Activated CD4-positive, alpha-beta T cell treated with anti-CD3 and anti-CD28 coated beads, Interleukin-2, amount 10 ng/mL, durations not matched to agents 7 days and 5 days (primary cell): ENCODE results near the gene DOK4. TPM values are rescaled to one million over a fixed set of nuclear protein-coding genes. Genes with fewer than 3 reads are reported as not detected.
A peak's percentile ranks its signal among the peaks of the same experiment; 100 is the strongest.

Experiments
- CTCF ChIA-PET: fragments of 350-600 bp; sonication (Branson Sonifier 250); formaldehyde crosslinking; loops from one replicate; lab custom pipeline; 2021; ENCODE audit warnings: antibody characterized with exemption; lab: Charles Lee
- POLR2A ChIA-PET: fragments of 350-600 bp; sonication (Branson Sonifier 250); formaldehyde crosslinking; loops from one replicate; lab custom pipeline; 2021; ENCODE audit warnings: antibody characterized with exemption; lab: Charles Lee
- DNase-seq: peaks from one replicate; pipeline ENCODE4 v3.0.0-alpha.2; 2020
- H3K27ac Mint-ChIP-seq: one replicate; pipeline ENCODE4 v1.8.0; 2021; ENCODE audit warnings: mild to moderate bottlenecking, moderate library complexity, mixed read lengths
- H3K27me3 Mint-ChIP-seq: one replicate; pipeline ENCODE4 v1.8.0; 2021; ENCODE audit warnings: mixed read lengths
- H3K36me3 Mint-ChIP-seq: one replicate; pipeline ENCODE4 v1.8.0; 2021; ENCODE audit warnings: low read depth, mixed read lengths
- H3K4me1 Mint-ChIP-seq: one replicate; pipeline ENCODE4 v1.8.0; 2021; ENCODE audit warnings: mixed read lengths
- H3K4me3 Mint-ChIP-seq: one replicate; pipeline ENCODE4 v1.8.0; 2021; ENCODE audit warnings: mild to moderate bottlenecking, moderate library complexity, mixed read lengths
- H3K9me3 Mint-ChIP-seq: one replicate; pipeline ENCODE4 v1.8.0; 2021; ENCODE audit warnings: mixed read lengths
- total RNA-seq, 2 experiments: library from RNA; stranded (reverse); gene quantifications; one replicate each; pipeline ENCODE4 v1.2.3, GENCODE V29; 2021

DOK4 gene
- 1 to 10 TPM; 2.3 to 2.7 TPM for total RNA-seq

DNA sequence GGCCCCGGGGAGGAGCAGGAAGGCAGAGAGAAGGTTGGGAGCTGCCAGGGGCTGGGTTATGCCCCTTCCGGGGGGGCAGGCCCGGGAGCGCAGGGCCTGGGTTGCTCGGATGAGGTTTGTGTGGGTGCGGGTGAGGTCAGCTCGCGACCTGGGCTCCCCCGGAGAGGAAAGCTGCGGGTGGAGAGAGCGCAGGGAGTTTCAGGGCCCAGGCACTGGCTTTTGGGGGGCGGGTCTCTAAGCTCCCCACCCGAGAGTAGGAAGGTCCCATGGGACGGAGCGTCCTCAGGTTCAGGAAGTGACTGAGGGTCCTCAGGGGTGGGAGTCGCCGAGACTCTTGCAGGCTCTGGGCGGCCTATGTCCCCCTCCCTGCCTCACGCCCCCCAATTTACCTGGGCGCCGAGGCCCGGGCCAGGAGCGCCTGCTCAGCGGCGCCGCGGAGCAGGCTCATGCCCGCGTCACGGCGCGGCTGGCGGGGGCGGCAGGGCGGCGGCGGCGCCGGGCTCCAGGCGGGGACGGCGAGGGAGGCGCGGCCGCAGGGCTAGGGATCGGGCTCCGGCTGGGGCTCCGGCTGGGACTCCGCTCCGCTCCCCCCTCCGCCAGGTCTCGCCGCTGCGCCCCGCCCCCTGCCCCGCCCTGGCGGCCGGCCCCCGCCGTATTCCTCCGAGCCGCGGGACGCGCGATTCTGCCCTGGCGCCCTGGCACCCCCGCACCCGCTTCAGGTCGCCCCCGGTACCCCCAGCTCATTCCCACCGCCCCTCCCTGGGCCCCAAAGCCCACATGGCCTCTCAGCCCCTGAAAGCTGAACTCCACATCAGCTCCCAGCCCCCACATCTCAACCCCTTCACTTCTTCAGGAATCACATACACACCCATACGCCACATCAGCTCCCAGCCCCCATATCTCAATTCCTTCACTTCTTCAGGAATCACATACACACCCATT is at the start of gene DOK4:
DOK4 (minus strand) TSS at position 578 of the 942 bp plus-strand sequence. CDS start 6,986 bp downstream, outside the sequence.
- peak within 1 kb of the TSS; percentile 76 for H3K4me3 Mint-ChIP-seq
- H3K27me3 Mint-ChIP-seq: no peaks in the 10 kb centered on the region
- POLR2A ChIA-PET: no interaction called here

DNA sequence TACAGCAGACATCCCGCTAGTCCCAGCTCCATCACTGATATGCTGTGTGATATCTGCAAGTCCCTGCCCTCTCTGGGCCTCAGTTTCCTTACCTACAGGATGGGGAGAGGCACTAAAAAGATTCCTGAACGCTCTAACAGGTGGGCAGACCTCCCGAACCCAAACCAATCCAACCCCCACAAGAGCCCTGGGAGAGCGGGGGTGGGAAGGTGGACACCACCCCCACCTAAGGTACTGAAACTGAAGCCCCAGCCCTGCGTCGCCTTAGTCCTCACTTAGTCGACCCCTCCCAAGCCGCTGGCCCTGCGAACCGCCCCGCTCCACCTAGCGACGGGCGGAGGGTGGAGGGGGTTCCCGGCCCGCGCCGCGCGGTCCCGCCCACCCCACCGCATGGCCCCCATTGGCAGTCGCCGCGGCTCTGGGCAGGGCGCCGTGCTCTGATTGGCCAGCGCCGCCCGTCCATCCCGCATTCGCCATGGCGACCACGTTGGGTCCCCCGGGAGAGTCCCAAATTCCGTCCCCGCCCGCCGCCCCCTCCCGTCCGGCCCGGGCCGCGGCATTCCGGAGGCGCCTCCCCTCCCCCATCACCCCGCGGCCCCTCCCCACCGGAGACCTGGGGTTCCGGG is 49.5 kb upstream of the DOK4 start:
- H3K4me1 Mint-ChIP-seq: peaks cover 80% of the 10 kb centered on the region
- H3K27me3 Mint-ChIP-seq: no peaks in the 10 kb centered on the region
- CTCF ChIA-PET: interaction anchor here (0.5 to 1.8 kb wide), 5 partner anchors 10 to 162 kb away, joined by 3 to 8 read pairs (median 4); partner anchors contain the start of gene POLR2C
- peak; percentile 94 for DNase-seq
- H3K4me3 Mint-ChIP-seq: peak overlapping the region; percentile 77
- H3K36me3 Mint-ChIP-seq: no peaks in the 10 kb centered on the region
- peak overlapping the region; percentile 84 for H3K27ac Mint-ChIP-seq
- POLR2A ChIA-PET: interaction anchor here (0.9 kb wide), 1 partner anchor 9 kb away, joined by 3 read pairs; no protein-coding TSS in a partner anchor
- no peaks in the 10 kb centered on the region for H3K9me3 Mint-ChIP-seq

More for the DNA sequence above, at the start of gene DOK4:
- no peaks in the 10 kb centered on the region for H3K9me3 Mint-ChIP-seq
- H3K4me1 Mint-ChIP-seq: peaks cover 17% of the 10 kb centered on the region
- H3K36me3 Mint-ChIP-seq: no peaks in the 10 kb centered on the region
- H3K27ac Mint-ChIP-seq: peak within 1 kb of the TSS; percentile 72
- peak; percentile 75 for DNase-seq
- CTCF ChIA-PET: interaction anchor here (0.7 to 2.5 kb wide), 10 partner anchors 8 to 163 kb away, joined by 3 to 14 read pairs (median 4); partner anchors contain the start of gene POLR2C

DNA sequence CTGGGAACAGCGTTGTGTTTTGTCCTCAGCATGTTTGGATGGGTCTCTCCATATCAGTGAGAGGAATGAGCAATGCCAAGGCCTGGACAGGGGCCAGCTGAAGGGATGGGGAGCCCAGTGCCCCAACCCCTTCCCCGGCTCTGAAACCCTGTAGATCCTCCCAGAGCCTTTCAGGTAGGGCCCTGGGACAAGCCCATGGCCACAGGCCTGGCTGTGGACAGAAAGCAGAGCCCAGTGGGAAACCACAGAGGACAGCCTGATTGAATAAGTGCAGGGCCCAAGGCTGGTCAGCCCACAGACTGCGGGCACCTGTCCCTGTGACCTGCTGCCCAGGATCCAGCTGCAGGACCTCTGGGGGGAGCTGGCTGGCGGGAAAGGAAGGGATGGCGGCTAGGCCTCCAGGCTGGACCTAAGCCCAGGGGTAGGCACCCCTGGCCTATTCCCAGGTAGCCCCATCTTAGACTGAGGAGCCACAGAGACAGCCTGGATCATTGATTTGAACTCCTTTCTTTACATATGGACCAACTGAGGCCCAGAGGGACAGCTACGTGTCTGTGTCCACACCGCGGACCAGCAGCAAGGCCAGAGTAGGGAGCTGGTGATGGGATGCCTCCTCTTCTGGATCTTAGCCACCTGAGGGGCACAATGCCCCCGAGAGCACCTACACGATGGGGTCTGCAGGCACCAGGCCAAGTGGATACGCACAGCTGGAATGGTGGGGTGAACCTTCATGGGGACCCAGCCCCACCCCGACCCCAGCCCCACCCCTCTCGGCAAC is 48.8 kb upstream of the DOK4 start:
- no peak for DNase-seq
- ChIA-PET POLR2A (interaction anchor here (0.9 kb wide), 1 partner anchor 8 kb away, joined by 3 read pairs; no protein-coding TSS in a partner anchor), CTCF (interaction anchor here (0.8 to 1.0 kb wide), 3 partner anchors 9 to 74 kb away, joined by 3 to 5 read pairs (median 4); no protein-coding TSS in a partner anchor)
- Mint-ChIP-seq H3K27me3 (no peaks in the 10 kb centered on the region), H3K27ac (peak overlapping the region; percentile 84), H3K36me3 (peaks cover under 1% of the 10 kb centered on the region), H3K4me3 (peak overlapping the region; percentile 77), H3K9me3 (no peaks in the 10 kb centered on the region), H3K4me1 (peaks cover 82% of the 10 kb centered on the region)

DNA sequence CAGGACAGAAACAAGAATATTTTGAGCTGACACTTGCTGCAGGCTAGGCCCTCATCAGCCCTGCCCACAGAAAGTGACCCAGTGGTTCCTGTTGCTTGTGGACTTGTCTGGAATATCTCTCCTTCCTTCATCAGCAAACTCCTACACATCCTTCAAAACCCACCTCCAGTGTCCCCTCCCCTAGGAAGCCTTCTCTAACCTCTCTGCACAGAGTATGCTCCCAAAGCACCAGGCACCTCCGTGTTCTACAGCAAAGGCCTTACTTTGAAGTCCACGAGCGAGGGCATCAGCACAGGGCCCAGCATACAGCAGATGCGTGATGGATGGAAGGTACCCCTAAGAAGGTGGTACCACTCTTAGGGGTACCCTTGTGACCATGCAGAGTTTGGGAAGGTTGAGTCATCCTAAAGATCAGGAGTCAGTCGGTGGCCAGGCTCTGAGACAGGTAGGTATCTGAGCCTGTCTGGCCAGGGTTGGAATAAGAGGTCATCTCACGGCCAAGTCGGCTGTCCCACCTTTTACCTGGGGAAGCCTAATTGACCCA is 48.1 kb upstream of the DOK4 start:
- ChIA-PET POLR2A (no interaction called here), CTCF (interaction anchor here (0.8 to 1.0 kb wide), 2 partner anchors 16 to 18 kb away, joined by 3 read pairs; no protein-coding TSS in a partner anchor)
- Mint-ChIP-seq H3K9me3 (no peaks in the 10 kb centered on the region), H3K36me3 (peaks cover 7% of the 10 kb centered on the region), H3K4me3 (peak overlapping the region; percentile 43), H3K4me1 (peaks cover 88% of the 10 kb centered on the region), H3K27me3 (no peaks in the 10 kb centered on the region), H3K27ac (peak overlapping the region; percentile 84)
- peak; percentile 6 for DNase-seq

DNA sequence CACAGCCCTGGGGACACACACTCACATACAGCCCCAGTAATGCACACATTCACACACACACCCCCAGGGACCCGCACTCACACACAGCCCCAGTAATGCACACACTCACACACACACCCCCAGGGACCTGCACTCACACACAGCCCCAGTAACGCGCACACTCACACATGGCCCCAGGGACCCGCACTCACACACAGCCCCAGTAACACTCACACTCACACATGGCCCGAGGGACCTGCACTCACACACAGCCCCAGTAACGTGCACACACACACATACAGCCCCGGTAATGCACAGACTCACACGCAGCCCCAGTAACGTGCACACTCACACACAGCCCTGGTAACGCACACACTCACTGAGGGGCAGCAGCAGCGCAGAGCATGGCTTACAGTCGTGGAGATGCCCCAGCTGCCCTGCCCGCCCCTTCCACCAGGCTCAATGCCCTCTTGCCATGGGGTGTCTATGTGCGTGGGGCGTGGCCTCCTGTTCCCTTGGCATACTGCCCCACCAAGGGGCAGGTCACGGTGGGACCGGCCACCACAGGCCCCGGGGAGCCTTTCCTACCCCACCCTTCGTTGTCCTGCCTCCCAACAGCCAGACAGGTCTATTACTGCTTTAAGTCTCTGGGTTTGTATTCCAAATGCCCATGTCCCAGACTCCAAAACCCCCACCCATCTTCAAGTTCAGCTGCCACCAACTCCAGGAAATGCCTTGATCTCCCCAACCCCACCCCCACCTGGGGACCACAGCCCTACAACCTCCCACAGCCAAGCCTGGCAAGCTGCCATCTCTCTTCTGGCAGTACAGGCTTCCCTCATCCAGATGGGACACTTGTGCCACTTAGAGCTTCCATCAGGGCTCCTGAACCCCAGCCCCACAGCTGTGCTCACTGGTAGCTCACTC is 47.4 kb upstream of the DOK4 start:
- Mint-ChIP-seq H3K36me3 (peaks cover 8% of the 10 kb centered on the region), H3K4me3 (peak overlapping the region; percentile 43), H3K27ac (peak overlapping the region; percentile 84), H3K4me1 (peaks cover 85% of the 10 kb centered on the region), H3K27me3 (no peaks in the 10 kb centered on the region), H3K9me3 (no peaks in the 10 kb centered on the region)
- ChIA-PET POLR2A (no interaction called here), CTCF (interaction anchor here (0.8 to 1.0 kb wide), 2 partner anchors 15 to 17 kb away, joined by 3 read pairs; no protein-coding TSS in a partner anchor)
- peak; percentile 46 for DNase-seq

DNA sequence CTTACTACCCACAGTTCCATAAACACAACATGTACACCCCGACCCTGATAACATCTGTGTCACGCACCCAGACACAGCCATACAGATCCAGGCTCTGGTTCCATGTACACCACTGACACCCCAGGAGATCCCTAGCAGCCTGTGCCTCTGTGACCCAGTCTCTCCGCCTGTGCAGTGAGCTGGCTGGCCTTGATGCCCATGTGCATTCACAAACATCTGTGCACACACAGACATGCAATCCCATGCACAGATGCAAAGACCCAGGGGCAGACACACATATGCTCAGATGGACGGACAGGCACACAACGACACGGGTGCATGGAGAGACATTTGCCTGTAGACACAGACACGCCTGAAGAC is 46.0 kb upstream of the DOK4 start:
- H3K4me1 Mint-ChIP-seq: peaks cover 74% of the 10 kb centered on the region
- H3K27me3 Mint-ChIP-seq: no peaks in the 10 kb centered on the region
- H3K27ac Mint-ChIP-seq: peak overlapping the region; percentile 97
- peaks cover 10% of the 10 kb centered on the region for H3K36me3 Mint-ChIP-seq
- no peaks in the 10 kb centered on the region for H3K9me3 Mint-ChIP-seq
- POLR2A ChIA-PET: interaction anchor here (0.6 to 0.7 kb wide), 2 partner anchors 15 to 657 kb away, joined by 3 to 4 read pairs; no protein-coding TSS in a partner anchor
- CTCF ChIA-PET: interaction anchor here (1.1 to 1.6 kb wide), 3 partner anchors 9 to 14 kb away, joined by 3 to 7 read pairs (median 3); no protein-coding TSS in a partner anchor
- peak overlapping the region; percentile 1 for H3K4me3 Mint-ChIP-seq
- no peak for DNase-seq

DNA sequence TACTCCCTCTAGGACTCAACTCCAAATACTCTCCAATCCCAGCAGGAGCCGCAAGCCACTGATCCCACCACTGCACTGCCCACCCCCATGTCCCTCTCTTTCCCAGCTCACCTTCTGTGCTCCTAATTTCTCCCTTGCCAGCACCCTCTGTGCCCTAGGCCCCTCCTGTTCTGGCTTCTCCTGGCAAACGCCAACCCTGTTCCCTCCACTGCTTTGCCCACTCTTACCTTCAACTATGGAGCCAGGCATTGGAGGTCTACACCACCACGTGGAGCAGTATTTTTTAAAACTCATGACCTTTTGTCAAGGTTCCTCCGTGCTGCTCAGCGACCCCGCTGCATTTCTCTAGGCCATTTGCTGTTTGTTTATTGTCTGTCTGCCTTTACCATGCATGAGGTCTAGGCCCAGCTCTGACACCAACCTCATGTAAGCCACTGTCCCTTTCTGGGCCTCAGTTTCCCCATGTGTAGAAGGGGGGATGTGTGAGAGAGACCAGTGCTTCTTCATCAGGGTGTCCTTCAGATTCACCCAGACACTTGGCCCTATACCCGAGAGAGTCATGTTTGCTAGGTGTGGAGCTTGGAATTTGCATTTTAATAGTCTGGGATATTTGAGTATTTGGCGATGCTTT is 45.5 kb upstream of the DOK4 start:
- no peaks in the 10 kb centered on the region for H3K27me3 Mint-ChIP-seq
- DNase-seq: no peak
- peaks cover 70% of the 10 kb centered on the region for H3K4me1 Mint-ChIP-seq
- no peaks in the 10 kb centered on the region for H3K9me3 Mint-ChIP-seq
- CTCF ChIA-PET: interaction anchor here (1.1 to 1.6 kb wide), 4 partner anchors 9 to 46 kb away, joined by 3 to 7 read pairs (median 4); partner anchors contain the start of gene DOK4
- H3K36me3 Mint-ChIP-seq: peaks cover 10% of the 10 kb centered on the region
- peak overlapping the region; percentile 97 for H3K27ac Mint-ChIP-seq
- POLR2A ChIA-PET: interaction anchor here (0.7 kb wide), 1 partner anchor 14 kb away, joined by 4 read pairs; no protein-coding TSS in a partner anchor
- H3K4me3 Mint-ChIP-seq: peak overlapping the region; percentile 25

DNA sequence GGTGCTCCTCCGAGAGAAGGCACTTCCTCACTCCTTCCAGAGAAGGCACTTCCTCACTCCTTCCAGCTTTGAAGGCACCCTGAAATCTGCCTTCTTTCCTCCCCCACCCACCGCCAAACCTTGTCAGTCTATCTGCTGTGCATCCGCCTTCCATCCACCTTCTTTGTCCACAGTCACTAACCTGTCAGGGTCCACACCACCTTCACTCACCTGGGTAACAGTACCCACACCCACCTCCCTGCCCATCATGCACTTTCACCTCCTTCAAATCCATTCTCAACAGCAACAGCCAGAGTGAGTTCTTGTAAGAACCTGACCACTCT is 44.9 kb upstream of the DOK4 start:
- Mint-ChIP-seq H3K9me3 (no peaks in the 10 kb centered on the region), H3K27ac (peak overlapping the region; percentile 97), H3K36me3 (peaks cover 10% of the 10 kb centered on the region), H3K4me1 (peaks cover 72% of the 10 kb centered on the region), H3K4me3 (peak overlapping the region; percentile 25), H3K27me3 (no peaks in the 10 kb centered on the region)
- ChIA-PET POLR2A (no interaction called here), CTCF (interaction anchor here (1.2 to 1.5 kb wide), 4 partner anchors 11 to 45 kb away, joined by 3 to 5 read pairs (median 4); partner anchors contain the start of gene DOK4)
- no peak for DNase-seq

DNA sequence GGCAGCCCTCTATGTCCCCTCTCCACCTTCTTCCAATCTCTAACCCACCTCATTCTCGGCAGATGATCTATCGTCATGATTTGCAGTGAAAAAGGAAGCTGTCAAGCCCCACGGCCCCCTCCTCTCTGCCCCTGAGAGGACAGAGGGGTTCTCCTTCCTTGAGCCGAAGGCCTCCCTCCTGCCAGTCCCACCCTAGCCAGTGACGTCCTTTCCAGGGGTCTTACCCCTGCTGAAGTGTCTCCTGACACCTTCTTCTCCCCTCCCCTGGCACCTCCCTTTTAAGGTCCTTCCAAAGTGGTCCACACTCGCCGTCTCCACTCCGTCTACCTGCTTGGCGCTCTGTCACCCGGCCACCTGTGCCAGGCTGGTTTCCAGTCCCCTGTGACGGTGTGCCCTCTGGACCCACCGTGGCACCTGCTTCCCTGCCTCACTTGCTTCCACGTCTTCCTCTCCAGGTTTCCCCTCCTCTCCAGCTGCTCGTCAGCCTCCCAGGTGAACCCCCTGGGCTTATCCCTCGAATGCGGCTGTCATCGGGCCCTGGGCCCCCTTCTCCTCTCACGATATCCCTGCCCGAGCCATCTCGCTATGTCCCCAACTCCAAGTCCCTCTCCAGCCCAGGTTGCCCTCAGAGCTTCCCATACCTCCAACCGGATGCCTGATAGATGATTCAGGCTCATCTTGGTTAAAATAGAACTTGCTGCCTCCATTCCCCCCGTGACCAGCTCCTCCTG is 44.4 kb upstream of the DOK4 start:
- Mint-ChIP-seq H3K4me3 (peak overlapping the region; percentile 52), H3K9me3 (no peaks in the 10 kb centered on the region), H3K36me3 (peaks cover 10% of the 10 kb centered on the region), H3K27ac (peak overlapping the region; percentile 97), H3K4me1 (peaks cover 71% of the 10 kb centered on the region), H3K27me3 (no peaks in the 10 kb centered on the region)
- ChIA-PET POLR2A (no interaction called here), CTCF (interaction anchor here (1.0 to 1.5 kb wide), 5 partner anchors 11 to 45 kb away, joined by 3 to 5 read pairs (median 4); partner anchors contain the start of genes ADGRG5 and DOK4)
- no peak for DNase-seq

DNA sequence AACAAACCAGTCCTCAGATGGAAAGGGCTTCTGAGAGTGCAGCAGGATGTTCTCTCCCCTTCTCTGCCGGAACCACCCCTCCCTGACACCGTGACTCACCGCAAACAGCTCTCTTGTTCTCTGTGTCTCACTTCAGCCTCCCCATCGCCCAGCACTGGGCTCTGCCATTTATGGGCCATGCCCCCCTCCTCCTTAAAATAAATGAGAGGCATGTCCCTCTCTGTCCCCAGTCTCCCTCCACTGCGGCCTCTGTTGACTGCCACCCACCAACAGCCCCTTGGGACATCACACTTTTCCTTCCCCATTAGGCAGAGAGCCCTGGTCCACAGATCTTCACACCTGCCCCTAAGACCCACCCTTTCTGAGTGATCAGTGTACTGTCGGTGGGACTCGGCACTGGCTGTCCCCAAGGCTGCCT is 43.8 kb upstream of the DOK4 start:
- DNase-seq: peak; percentile 83
- H3K4me3 Mint-ChIP-seq: peak overlapping the region; percentile 52
- H3K4me1 Mint-ChIP-seq: peaks cover 66% of the 10 kb centered on the region
- no peaks in the 10 kb centered on the region for H3K27me3 Mint-ChIP-seq
- ChIA-PET CTCF (interaction anchor here (1.0 to 1.5 kb wide), 5 partner anchors 10 to 44 kb away, joined by 3 to 5 read pairs (median 4); partner anchors contain the start of genes ADGRG5 and DOK4), POLR2A (no interaction called here)
- H3K27ac Mint-ChIP-seq: peak overlapping the region; percentile 97
- no peaks in the 10 kb centered on the region for H3K9me3 Mint-ChIP-seq
- peaks cover 10% of the 10 kb centered on the region for H3K36me3 Mint-ChIP-seq
